ENCODE results near the gene CBFA2T3. TPM values are rescaled to one million over a fixed set of nuclear protein-coding genes. Genes with fewer than 3 reads are reported as not detected.

CBFA2T3 gene
- total and polyA plus RNA-seq, 2 of the 8 experiments (the other 6 are each of a cell fraction or from before 2014, with no cell fraction given), result 0.51 to 1.3 TPM

- no peak overlapping the region for H3K4me2 ChIP-seq (ENCODE audit: insufficient read depth in 1 of 2, low read depth in 2 of 2, low read length in 2 of 2)
- ChIA-PET CTCF (ENCODE audit: partially characterized antibody) (interaction anchor here (1.0 to 2.7 kb wide), 10 partner anchors 11 to 297 kb away, joined by 3 to 10 read pairs (median 6); partner anchors contain the start of gene TRAPPC2L), POLR2A (ENCODE audit: partially characterized antibody) (interaction anchor here (0.9 to 1.8 kb wide), 2 partner anchors 35 to 36 kb away, joined by 3 to 5 read pairs; no protein-coding TSS in a partner anchor)
- H2AFZ ChIP-seq (ENCODE audit: low read length), result no peak overlapping the region
- H3K18ac ChIP-seq (ENCODE audit: extremely low read depth, low read length), result no peak overlapping the region
- H2BK120ac ChIP-seq (replicated peaks; ENCODE audit: low read depth, low read length), result no peak overlapping the region
- H3K4ac ChIP-seq (replicated peaks; ENCODE audit: insufficient read length, low read depth, low read length), result no peak overlapping the region
- H2BK5ac ChIP-seq (ENCODE audit: low read depth, low read length), result no peak overlapping the region; the same call in 1 of the 2 replicates
- peaks cover 0 to 6% (median under 1%) of the 10 kb centered on the region in 4 experiments; a peak in 2 of 8 replicates for H3K36me3 ChIP-seq (ENCODE audit: control insufficient read depth in 2 of 4, insufficient read depth in 4 of 4, low read length in 3 of 4)
- H3K27me3 ChIP-seq (replicated peaks in 1 of 4; ENCODE audit: control insufficient read depth in 3 of 4, extremely low read depth in 1 of 4, insufficient read depth in 3 of 4, low read length in 3 of 4), result no peaks in the 10 kb centered on the region
- no peak overlapping the region for H3K4me3 ChIP-seq (ENCODE audit: extremely low read depth in 1 of 4, insufficient read depth in 2 of 4, low read depth in 3 of 4, low read length in 4 of 4)
- H3K79me1 ChIP-seq (ENCODE audit: low read depth, low read length), result no peaks in the 10 kb centered on the region
- H3K4me1 ChIP-seq (replicated peaks in 1 of 4; ENCODE audit: control insufficient read depth in 3 of 4, insufficient read depth in 4 of 4, low read length in 3 of 4), result no peaks in the 10 kb centered on the region
- no peak overlapping the region for H3K14ac ChIP-seq (ENCODE audit: insufficient read length)
- H4K91ac ChIP-seq (replicated peaks; ENCODE audit: insufficient read length, low read length), result no peak overlapping the region
- no peak overlapping the region for H3K56ac ChIP-seq (replicated peaks; ENCODE audit: insufficient read length, low read depth, low read length)
- no peaks in the 10 kb centered on the region for H3K23me2 ChIP-seq (ENCODE audit: low read depth, low read length)
- no peaks in the 10 kb centered on the region for H3K9me3 ChIP-seq (ENCODE audit: insufficient read depth in 2 of 2, low read depth in 1 of 2, low read length in 1 of 2)
- no peak for TF ChIP-seq FOSL1 (IDR thresholded peaks at IDR 0.05; ENCODE audit: insufficient read depth, low read depth, low read length)
- TF ChIP-seq TBP (IDR thresholded peaks at IDR 0.05; ENCODE audit: low read depth, low read length), result no peak
- TF ChIP-seq CBX8 (IDR thresholded peaks at IDR 0.05; ENCODE audit: borderline replicate concordance, low read depth, low read length), result no peak
- no peak for DNase-seq (ENCODE audit: low read depth in 1 of 2, low spot score in 2 of 2)
- 90% methylated on average over 23 of the region's 24 CpGs; no CpG with 5 or more reads in 1 of the 2 experiments for WGBS, 2 experiments (ENCODE audit: extremely low coverage in 1 of 2, insufficient coverage in 1 of 2, insufficient read length in 1 of 2, insufficient replicate concordance in 2 of 2, low coverage in 1 of 2, low lambda C conversion rate in 2 of 2, missing lambda C conversion rate in 1 of 2)
- H3K9ac ChIP-seq (replicated peaks in 1 of 4; ENCODE audit: extremely low read depth in 1 of 4, low read depth in 3 of 4, low read length in 3 of 4), result no peak overlapping the region
- H3K79me2 ChIP-seq (ENCODE audit: control insufficient read depth in 1 of 2, insufficient read depth in 2 of 2, low read length in 2 of 2), result no peaks in the 10 kb centered on the region
- H2BK12ac ChIP-seq (ENCODE audit: low read depth, low read length), result no peak overlapping the region
- H3K23ac ChIP-seq (ENCODE audit: insufficient read length), result no peak overlapping the region
- H4K5ac ChIP-seq (ENCODE audit: insufficient read length, low read depth, low read length), result no peak overlapping the region
- H4K20me1 ChIP-seq (replicated peaks in 1 of 2; ENCODE audit: control insufficient read depth in 1 of 2, insufficient read depth in 2 of 2, low read length in 2 of 2), result no peaks in the 10 kb centered on the region
- H2BK15ac ChIP-seq (ENCODE audit: low read length), result no peak overlapping the region
- H2BK20ac ChIP-seq (ENCODE audit: low read length), result no peak overlapping the region
- no peak overlapping the region for H3K27ac ChIP-seq (ENCODE audit: low read depth, low read length)
- no peak overlapping the region for H2AK5ac ChIP-seq (ENCODE audit: low read depth, low read length)
- H4K8ac ChIP-seq (ENCODE audit: extremely low read depth, insufficient read depth, low read length), result peak overlapping the region; percentile 14; the same call in 1 of the 2 replicates
- no peak for FAIRE-seq
These were observed 137.0 kb downstream of the CBFA2T3 start for GRCh38 chr16:88839745-88840599.
